PFSK-1 (cell line): ENCODE data around the gene NIPA2.

Experiments
- FOXP2 ChIP-seq: optimal IDR thresholded peaks from 2 replicates; pipeline ENCODE3; 2011; ENCODE audit warnings: borderline replicate concordance, control low read depth, inconsistent platforms; ENCODE audit not compliant: insufficient read depth; ENCODE audit errors: extremely low read length, extremely low read depth
- POLR2AphosphoS5 ChIP-seq: IDR thresholded peaks from 2 replicates; pipeline ENCODE4 v1.6.1; 2012; ENCODE audit warnings: low read depth, mild to moderate bottlenecking, control low read depth, low read length, moderate library complexity
- REST ChIP-seq, 2 experiments: IDR thresholded peaks; 2 replicates each; pipeline versions ENCODE4 v1.6.1 to v1.8.0; 2011 to 2012; ENCODE audit warnings: low read depth in 2 of 2, low read length in 2 of 2, control low read depth in 1 of 2, inconsistent platforms in 1 of 2, mild to moderate bottlenecking in 1 of 2, moderate library complexity in 1 of 2; ENCODE audit not compliant: insufficient read depth in 1 of 2
- SIN3A ChIP-seq: IDR thresholded peaks from 2 replicates; pipeline ENCODE4 v1.6.1; 2012; ENCODE audit warnings: mild to moderate bottlenecking, low read length, moderate library complexity, borderline replicate concordance; ENCODE audit not compliant: insufficient read depth
- TAF1 ChIP-seq: IDR thresholded peaks from 2 replicates; pipeline ENCODE4 v1.6.1; 2012; ENCODE audit warnings: low read length, control low read depth, borderline replicate concordance; ENCODE audit not compliant: insufficient read depth

NIPA2 gene

DNA sequence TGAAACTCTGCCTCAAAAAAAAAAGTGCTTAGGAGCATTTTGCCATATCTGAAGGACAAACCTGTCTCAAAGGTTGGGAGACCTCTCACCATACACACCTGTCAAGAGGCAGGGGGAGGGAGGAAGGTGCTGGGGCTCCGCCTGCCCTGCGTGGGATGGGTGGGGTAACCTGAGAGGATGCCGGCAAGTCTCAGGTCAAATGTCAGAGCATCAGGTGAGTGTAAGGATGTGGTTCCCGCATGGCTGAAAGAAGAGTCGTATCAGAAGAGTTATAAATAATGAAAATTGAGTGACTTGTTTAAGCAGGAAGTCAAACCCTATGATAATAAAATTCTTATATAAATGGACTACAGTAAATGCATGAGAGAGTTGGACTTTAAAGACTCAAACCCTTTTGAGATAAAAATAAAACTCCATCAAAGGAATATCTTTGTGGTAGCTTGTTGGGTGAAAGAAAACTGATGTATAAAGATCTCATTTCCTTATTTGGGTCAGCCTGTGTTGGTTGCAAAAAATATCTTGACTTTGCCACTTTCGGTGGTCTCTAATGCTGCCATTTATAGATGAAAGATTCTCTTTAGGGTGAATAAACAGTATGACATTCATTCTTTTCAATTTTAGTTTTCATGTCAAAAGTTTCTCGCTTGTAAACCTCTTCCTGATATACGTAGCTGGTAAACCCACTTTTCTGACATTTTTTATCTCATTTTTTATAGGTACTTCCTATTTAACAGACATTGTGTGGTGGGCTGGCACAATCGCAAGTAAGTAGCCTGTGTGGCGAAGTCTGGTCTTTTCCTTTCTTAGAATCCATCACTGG lies 28.2 kb upstream of the NIPA2 start:
- TF ChIP-seq SIN3A (no peak), FOXP2 (no peak), REST (IDR thresholded peaks at IDR 0.05; ENCODE audit: insufficient read depth in 1 of 2, low read depth in 2 of 2, low read length in 2 of 2) (no peak)

DNA sequence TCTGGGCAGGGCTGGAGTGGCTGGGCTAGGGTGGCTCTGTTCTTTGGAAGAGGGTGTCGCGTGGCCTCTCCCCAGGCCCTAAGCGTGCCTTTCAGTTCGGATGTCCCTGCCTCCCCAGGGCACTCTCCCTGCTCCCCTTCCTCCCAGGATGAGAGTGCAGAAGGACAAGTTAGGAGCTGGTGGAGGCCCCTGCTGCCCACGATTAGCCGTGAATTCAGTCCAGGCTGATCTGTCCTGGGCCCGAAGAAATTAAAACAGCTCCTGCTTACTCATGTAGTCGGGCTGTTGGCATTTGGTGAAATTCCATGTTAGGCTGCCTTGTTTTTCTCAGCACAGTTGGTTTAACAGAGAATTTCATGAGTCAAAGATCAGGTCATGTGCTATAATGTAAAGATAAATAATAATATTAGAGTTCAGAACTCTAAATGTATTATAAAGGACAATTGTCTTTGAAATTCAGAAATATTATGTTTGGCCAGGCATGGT lies 27.6 kb upstream of the NIPA2 start:
- TF ChIP-seq SIN3A (no peak), REST (IDR thresholded peaks at IDR 0.05; ENCODE audit: insufficient read depth in 1 of 2, low read depth in 2 of 2, low read length in 2 of 2) (no peak), FOXP2 (no peak), POLR2AphosphoS5 (no peak), TAF1 (no peak)

DNA sequence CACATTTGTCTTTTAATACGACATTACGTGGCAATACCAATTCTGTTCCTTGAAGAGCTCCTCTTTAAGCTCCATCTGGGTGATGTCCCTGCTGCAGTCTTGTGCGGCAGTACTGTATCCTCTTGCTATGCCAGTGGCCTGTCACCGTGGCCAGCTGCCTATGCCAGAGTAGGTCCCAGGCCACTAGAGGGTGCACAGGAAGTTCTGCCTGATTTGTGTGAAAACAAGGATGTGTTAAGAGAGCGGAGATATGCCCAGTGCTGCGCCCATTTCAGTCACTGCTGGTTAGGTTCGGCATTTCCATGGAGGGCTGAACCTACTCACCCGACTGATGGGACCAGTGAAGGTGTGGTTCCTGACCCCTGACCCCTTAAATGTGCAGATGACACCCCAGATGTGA lies 26.8 kb upstream of the NIPA2 start:
- no peak for TF ChIP-seq REST (IDR thresholded peaks at IDR 0.05; ENCODE audit: insufficient read depth in 1 of 2, low read depth in 2 of 2, low read length in 2 of 2)
- TF ChIP-seq TAF1 = no peak
- TF ChIP-seq FOXP2 = no peak
- TF ChIP-seq POLR2AphosphoS5 = no peak
- TF ChIP-seq SIN3A = no peak

GRCh38 chr15:22813844-22814243 lies 24.6 kb upstream of the NIPA2 start:
- no peak for TF ChIP-seq FOXP2
- no peak for TF ChIP-seq POLR2AphosphoS5
- no peak for TF ChIP-seq TAF1
- TF ChIP-seq SIN3A = no peak
- TF ChIP-seq REST (IDR thresholded peaks at IDR 0.05; ENCODE audit: insufficient read depth in 1 of 2, low read depth in 2 of 2, low read length in 2 of 2) = no peak

GRCh38 chr15:22815766-22816165 lies 22.7 kb upstream of the NIPA2 start:
- TF ChIP-seq POLR2AphosphoS5 = no peak
- TF ChIP-seq SIN3A = no peak
- no peak for TF ChIP-seq FOXP2
- no peak for TF ChIP-seq REST (IDR thresholded peaks at IDR 0.05; ENCODE audit: insufficient read depth in 1 of 2, low read depth in 2 of 2, low read length in 2 of 2)
- no peak for TF ChIP-seq TAF1
